ENCODE results near the gene SH3PXD2A. TPM values are rescaled to one million over a fixed set of nuclear protein-coding genes. Genes with fewer than 3 reads are reported as not detected.
"Not testable (repeated sequence)": the region's sequence is repeated elsewhere in the genome, so short reads cannot be mapped to it uniquely, and the experiment has no call there.

SH3PXD2A gene
- total RNA-seq, 1 experiment from 2014 or later, result 1.2 TPM

DNA sequence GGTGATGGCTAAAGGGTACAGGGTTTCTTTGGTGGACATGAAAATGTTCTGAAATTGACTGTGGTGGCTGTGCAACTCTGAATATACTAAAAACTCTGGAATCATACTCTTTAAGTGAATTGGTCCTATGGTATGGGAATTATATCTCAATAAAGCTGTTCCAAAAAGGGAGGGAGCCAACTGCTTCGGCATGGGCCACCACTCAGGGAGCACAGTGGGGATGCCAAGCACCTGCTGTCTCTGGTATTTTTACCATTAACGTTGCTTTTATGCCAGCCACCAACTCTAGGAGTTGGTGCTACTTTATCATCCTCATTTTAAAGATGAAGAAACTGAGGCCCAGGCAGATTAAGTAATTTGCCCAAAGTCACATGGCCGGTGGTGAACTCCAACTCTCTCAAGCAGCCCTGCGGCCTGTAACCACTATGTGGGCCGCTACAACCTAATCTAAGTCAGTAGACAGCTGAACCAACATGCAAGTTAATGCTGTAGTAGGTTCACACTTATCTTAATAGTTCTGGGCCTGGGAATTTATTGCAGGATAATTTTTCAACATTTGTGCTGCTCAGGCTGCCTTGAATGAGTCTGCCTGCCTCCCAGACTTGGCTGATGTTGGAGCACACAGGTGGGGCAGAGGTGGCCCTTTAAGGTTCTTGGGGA lies 20.8 kb downstream of the SH3PXD2A start:
- DNase-seq (ENCODE audit: low spot score), result no peak

DNA sequence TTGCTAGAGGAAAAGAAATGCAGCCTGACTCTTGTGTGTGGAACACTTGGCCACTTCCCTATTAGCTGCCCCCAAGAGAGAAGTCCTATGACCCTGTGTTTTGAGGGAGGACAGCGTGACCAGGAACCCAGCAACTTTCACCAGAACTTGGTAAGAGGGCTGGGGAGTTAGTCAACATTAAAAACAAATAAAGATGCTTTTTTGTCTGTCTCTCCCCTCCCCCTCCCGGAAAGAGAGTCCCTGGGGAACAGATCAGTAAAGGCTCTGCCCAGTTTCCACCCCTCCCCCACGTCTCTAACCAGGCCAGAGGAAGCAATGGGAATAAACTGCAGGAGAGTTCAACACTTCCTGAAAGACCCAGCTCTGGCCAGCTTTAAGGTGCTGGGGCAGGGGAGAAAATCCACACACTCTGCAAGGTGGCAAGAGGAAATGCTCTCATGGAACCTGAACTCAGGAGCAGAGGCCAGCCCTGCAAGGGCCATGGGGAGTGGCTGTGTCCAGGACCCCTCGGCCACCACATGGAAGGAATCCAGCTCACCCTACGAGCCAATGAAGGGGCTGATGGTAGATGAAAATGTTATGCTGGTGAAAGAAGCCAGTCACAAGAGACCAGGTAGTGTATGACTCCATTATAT lies 21.5 kb downstream of the SH3PXD2A start:
- DNase-seq (ENCODE audit: low spot score), result no peak

DNA sequence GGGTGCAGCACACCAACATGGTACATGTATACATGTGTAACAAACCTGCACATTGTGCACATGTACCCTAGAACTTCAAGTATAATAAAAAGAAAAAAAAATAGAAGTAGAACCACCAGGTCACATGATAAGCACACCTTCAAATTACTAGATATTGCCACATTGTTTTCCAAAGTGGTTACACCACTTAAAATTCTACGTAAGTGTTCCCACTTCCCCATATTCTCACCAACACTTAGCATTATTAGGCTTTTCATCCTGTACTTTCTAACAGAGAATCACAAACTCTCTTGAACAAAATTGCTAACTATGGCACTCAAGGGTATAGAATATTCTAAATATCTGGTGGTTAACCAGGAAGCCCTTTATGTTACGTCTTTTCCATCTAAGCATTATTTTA lies 22.6 kb downstream of the SH3PXD2A start:
- no peak for DNase-seq (ENCODE audit: low spot score)

DNA sequence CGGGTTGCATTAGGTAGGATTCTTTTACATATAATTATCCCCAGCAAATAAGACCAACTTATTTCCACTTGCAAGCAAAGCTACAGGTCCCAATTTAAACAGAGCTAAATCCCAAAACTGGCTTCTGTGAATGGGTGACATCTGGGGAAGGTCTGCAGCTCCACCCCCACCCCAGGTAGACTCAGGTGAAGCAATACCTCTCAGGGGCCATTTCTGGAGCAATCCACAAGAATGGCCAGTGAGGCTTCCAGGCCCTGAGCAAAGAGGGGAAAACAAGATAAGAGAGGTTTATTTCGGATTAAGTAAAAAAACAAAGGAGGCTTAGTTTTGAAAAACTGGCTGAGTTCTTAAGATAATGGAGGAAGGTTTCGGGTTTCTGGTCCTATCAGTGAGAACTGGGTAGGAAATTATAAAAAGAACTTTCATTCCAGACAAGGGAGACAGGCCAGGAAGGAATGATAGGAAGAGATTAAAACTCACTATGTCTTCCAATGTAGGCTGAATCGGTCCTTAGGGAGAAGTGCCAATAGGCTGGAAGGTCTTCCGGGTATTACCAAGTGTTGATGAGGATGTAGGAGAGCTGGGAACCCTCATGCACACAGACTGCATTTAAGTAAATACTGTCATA lies 25.4 kb downstream of the SH3PXD2A start:
- DNase-seq (ENCODE audit: low spot score), result no peak

DNA sequence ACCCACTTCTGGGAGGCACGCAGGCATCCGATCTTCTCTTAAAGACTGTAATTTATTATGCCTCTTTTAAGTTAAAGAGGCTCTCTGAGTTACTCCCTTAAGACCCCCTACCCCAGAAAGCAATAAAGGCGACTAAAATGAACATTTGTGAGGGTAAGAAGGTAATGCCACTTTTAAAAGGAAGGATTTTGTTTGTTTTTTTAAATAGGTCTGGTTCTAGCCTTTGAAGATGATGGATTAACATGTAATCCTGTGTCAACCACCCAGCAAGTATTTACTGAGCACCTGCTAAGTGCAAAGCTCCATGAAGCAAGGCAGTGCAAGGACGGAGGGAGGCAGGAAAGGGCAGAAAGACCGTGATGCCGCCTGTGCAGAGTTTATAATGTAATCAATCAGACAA lies 26.1 kb downstream of the SH3PXD2A start:
- no peak for DNase-seq (ENCODE audit: low spot score)

DNA sequence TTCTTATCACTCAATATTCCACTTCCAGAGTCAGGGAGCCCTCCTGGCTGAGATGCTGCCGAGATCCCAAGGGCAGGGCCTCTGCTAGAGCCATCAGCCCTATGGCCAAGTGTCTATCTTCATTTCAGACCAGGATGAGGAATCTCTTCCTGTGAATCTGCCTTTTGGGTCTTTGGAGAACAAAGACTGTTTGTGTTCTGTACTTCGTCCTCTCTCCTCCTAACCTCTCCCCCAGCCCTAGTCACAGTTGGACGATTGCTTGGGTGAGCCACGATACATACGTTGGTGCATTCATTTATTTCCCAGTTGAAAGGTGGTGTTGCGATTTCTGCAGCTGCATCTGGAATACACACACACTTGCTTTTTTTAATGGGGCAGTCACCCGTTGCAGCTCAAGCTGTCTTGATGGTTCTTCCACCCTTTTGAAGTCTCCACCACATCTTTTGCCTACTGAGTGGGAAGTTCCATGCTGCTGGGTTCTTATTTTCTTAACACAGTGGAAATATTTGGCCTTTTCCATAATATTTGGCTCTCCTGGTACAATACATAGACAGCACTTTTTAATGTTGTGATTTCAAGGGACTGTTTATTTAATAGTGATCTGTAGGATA lies 26.7 kb downstream of the SH3PXD2A start:
- DNase-seq (ENCODE audit: low spot score), result no peak

DNA sequence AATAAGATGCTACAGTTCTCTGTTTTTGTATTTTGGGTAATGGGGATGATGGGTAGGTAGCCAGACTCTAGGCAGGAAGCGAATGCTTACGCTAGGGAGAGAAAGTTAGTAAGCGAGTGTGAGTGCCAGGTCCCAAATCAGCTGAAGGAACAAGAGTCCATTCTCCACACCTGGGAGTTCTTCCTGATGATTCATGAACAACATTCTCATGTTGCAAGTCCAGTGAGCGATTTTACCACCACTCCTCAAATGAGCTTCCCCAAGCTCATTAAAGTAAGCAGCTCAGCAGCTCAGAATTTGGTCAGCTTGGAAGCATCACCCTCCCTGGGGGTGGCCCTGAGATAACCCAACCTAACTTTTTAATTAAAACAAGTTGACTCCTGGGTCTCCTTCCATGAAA lies 27.3 kb downstream of the SH3PXD2A start:
- no peak for DNase-seq (ENCODE audit: low spot score)

DNA sequence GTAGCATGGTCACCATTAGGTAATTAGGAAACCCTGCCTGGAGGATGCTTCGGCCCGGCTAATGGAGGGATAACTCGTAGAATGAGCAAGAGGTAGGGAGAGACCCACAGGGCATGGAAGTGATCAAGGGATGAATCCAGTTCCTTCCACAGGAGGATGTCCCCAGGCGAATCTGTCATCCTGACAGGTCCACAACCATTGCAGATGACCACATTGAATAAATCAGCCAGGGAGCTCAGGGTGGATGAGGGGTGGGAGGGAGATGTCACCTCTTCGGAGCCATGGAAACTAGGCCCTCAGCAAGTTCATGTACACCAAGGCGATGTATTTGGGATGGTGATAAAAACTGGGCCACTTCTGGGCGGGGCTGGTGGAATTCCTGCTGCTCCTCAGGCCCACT lies 28.5 kb downstream of the SH3PXD2A start:
- DNase-seq (ENCODE audit: low spot score), result no peak

DNA sequence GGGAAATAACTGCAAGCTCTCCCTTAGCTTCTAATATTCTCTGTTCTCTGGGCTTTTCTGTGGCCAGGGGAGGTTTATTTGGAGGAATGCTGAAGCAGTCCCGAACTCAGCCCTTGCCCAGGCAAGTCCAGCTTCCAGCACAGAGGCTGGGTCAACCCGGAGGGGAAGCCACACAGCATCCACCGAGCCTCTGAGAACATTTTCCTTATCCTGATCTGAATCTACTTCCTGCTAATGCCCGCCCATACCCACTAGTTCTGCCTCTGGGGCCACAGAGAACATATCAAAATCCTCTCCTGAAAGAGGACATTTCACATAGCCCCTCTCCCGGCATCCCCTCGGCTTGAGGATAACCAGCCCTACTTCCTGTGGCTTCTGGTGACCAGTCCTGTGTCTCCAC lies 31.1 kb downstream of the SH3PXD2A start:
- DNase-seq (ENCODE audit: low spot score), result no peak

DNA sequence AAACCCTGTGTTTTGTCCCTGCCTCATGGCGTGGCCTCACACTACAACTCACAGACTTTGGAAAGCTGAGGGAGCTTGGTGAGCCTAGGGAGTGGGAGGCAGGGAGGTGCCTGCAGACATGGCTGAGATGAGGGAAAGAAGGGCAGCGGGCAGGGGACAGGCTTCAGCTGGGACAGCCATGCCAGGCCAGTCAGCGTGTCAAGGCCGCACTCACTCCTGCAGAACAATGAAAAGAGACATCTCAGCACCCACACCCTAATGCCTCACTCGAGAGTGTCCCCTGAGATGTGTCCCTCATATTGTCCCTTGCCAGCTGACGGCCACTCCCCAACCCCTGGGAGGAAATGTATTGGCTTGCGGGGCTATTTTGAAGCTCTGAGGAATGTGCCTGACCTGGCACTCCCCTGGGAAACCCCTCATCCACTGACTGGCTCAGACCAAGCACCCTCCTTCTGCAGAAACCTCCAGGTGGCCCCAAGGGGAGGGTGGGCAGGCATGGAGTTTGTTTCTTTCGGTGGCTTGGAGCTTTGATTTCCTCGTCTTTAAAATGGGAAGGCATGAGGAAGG lies 31.6 kb downstream of the SH3PXD2A start:
- DNase-seq (ENCODE audit: low spot score), result no peak

DNA sequence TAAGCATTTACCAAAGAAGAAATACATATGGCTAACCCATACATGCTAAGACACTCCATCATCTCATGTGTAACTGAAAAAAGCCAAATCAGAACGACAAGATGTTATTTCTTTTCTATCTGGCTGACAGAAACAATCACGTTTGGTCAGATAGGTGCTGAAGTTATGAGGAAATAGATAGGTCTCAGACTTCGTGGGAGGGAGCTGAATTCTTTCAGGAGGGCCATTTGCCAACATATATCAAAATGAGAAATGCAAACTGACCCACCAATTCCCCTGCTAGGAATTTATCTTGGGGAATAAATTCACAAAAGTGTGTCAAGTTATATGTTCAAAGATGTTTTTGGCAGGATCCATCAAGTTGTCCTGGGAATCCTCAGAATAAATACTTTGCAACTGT lies 32.6 kb downstream of the SH3PXD2A start:
- no peak for DNase-seq (ENCODE audit: low spot score)

DNA sequence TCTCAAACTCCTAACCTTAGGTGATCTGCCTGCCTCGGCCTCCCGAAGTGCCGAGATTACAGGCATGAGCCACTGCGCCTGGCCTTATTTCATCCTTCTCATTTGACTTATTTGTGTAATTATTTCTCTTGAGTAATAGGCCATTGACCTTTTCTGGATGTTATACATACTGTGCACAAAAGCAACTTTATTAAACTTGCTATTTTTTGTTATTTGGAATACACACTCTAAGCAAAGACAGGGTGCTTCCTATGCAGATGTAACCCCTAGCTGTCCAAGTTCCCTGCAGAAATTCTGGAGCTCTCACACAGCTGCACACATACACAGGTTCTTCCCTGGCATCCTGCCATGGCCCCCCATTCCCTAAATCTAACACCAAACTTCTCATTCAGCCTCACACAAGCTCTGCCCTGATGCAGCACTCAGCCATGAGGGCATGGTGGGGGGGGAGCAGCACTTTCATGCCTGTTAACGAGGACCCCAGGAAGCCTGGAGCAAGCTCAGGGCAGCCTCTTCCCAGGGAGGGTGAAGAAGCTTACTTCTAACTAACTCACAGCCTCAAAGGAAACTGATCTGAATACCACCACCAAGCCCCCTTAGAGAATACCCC lies 33.2 kb downstream of the SH3PXD2A start:
- DNase-seq (ENCODE audit: low spot score), result no peak

DNA sequence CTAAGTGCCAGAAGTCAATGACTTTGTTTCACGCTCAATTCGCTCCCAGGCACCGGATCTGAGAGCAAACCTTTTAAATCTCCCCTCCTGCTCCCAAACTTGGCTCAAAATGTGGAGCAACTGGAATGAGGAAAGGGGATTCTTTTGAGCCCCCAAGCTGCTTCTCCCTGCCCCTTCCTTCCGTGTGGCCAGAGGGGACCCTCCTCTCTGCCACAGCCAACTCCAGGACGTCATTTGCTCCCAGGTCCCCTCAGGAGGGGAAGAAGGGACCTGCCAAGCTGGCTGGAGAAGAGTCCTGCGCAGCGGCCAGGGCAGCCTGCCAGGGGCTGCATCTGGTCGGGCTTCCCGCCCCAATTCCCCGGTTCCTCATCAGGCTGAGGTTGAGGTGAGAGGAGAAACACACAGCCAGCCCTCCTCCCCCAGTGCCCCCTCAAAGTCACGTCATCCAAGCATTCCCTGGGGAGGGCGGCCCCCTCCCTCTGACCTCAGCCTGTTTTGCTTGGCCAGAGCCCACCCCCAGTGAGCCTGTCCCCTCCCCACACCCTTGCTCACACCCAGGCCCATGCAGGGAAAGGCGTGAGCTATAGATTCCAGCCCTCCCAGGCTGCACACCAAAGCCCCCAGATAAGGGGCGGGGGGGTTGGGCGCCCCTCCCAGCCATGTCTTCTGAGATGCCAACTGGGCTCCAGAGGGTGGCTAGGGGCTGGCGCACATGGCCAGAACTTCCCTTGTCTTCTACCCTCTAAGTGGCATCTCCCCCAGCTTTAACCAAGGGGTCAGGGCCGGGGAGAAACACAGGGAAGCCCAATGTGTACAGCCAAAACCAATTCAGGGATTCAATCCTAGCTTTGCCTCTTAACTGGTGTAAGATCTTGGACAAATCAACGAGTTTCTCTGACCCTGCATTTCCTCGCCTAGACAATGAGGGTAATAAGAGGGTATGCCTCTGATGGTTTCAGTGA lies 35.0 kb downstream of the SH3PXD2A start:
- DNase-seq (ENCODE audit: low spot score), result no peak

DNA sequence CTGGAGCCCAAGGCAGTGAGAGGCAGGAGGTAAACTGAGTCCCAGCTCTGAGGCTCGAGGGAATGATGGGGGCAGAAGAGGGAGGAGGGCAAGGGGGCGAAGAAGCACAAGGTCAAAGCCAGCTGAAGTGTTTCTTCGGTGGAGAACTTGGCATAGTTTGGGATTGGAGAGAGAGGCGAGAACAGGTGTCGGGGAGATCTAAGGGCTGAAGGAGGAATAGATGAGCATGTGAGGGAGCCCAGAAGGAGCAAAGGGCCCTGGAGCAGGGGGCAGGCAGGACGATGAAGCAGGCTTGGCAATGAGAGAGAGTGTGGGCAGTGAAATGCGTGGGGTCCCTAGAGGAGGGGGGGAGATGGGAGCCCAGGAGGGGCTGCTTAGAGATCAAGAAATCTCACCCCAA lies 35.9 kb downstream of the SH3PXD2A start:
- no peak for DNase-seq (ENCODE audit: low spot score)

DNA sequence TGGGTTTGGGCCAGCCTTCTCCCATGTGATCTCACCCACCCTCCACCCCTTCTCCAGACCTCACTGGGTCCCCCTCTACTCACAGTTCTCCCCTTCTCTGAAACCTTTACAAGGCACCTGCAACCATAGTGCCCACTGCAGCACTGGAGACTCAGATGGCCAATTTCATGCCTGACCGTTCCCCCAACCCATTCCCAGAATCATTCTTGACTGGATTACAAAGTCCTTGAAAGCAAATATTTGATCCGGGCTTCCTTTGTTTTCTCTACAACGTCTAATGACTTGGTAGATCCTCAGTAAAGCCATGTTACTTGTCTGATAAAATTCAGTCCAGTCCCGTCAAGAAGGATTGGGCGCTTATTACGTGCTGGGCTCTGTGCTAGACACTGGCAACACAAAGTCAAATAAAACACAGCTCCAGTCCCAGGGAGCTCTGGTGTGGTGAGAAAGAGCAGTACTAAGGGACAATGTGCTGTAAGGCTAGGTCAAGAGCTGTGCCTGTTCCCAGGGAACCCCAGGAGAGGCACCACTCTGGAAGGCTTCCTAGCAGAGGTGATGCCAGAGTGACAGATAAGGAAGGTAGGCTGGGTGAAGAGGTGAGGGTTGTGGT lies 36.5 kb downstream of the SH3PXD2A start:
- no peak for DNase-seq (ENCODE audit: low spot score)

DNA sequence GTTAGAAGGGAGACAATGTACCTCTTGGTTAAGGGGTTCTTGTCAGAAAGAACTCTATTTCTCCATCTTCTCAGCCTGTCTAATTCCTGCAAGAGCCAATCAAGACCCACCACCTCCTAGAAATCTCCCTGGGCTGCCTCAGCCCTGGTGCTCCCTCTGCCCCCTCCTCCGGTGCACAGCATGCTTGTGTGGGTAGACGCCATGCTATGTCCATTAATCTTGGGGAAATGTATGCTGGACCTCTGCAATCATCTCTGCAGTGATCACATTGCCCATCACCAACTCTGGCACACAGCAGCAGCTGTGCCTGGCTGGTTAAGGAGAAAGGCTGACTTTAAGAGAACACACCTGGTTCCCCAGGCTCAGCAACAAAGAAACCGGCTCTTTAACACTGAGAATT lies 37.3 kb downstream of the SH3PXD2A start:
- DNase-seq (ENCODE audit: low spot score), result no peak

DNA sequence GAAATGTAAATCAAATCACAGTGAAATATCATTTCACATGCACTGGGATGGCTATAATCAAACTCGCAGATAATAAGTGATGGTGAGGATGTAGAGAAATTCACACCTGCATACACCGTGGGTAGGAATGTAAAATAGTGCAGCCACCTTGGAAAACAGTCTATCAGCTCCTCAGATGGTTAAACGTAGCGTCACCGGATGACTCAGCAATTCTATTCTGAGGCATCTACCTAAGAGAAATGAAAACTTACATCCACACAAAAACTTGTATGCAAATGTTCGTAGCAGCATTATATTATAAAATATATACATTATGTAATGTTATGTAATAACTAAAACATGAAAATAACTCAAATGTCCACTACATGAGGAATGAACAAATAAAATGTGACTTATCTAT lies 38.9 kb downstream of the SH3PXD2A start:
- DNase-seq (ENCODE audit: low spot score), result no peak

DNA sequence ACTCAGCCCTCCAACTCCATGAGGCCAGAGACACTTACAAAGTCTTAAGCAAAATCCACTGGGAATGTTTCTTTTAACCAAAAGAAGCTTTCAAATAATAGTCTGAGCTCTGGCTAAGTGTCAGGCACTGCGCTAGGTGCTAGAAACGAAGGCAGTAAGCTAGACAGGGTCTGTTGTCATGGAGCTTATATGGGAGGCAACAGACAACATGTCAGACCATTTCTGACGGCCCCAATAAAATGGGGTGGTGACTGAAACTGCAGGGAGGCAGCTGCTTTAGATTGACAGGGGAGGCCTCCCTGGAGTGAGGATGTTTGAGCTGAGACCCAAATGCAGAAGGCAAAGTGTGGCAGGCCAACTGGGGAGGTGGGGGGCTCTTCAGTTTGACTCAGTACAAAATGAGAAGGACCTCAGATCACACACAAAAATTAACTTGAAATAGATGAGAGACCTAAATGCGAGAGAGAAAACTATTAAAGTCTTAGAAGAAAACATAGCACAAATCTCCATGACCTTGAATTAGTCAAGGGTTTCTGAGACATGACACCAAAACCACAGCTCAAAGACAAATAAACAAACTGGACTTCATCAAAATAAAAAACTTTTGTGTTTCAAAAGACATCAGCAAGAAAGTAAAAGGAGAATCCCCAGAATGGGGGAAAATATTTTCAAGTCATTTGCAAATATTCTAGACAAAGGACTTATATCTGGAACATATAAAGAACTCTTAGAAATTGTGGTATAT lies 40.6 kb downstream of the SH3PXD2A start:
- DNase-seq (ENCODE audit: low spot score), result no peak

DNA sequence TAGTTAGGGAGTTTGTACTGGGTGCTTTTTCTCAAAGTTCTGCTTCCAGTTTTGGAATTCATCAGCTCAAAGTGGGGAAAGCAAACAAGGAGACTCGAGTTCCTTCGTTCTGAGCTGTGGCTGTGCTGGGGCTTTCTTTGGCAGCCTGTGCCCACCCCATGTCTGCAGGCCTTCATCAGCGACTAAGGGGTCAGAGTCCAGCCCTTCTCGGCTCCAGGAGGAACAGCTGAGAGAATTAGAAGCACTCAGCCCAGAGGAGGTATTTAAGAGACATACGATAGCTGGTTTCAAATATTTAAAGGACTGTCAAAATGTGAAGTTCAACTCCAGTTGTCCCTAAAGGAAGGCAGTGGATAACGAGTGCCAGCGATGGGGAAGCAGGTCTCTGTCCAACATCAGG lies 41.3 kb downstream of the SH3PXD2A start:
- DNase-seq (ENCODE audit: low spot score), result no peak

DNA sequence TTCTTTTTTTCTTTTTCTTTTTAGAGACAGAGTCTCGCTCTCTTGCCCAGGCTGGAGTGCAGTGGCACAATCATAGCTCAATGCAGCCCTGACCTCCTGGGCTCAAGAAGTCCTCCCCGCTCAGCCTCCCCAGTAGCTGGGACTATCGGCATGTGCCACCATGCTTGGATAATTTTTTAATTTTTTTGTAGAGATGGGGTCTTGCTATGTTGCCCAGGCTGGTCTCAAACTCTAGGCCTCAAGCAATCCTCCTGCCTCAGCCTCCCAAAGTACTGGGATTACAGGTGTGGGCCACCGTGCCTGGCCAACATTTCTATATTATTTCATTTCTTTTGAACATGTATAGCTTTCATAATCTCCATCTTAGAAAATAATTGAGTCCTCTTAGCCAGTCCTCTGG lies 42.1 kb downstream of the SH3PXD2A start:
- not testable (repeated sequence) for DNase-seq (ENCODE audit: low spot score)

Data from H4 (cell line).